GM23338 (cell line): ENCODE measurements around the gene NCF4.

Experiments used
- CREB1 ChIP-seq: fragments of 250-450 bp; sonication (Bioruptor Pico); IDR thresholded peaks from 2 replicates; pipeline ENCODE4 v1.5.0; 2020; ENCODE audit warnings: low read depth, mild to moderate bottlenecking, moderate library complexity
- EZH2 ChIP-seq: fragments of 200-600 bp; sonication (generic); IDR thresholded peaks from one replicate; pipeline ENCODE4 v1.8.0; 2017; ENCODE audit warnings: antibody characterized with exemption, mild to moderate bottlenecking, low read depth; ENCODE audit not compliant: unreplicated experiment
- EZH2phosphoT487 ChIP-seq: fragments of 200-600 bp; sonication (generic); IDR thresholded peaks from one replicate; pipeline ENCODE4 v1.8.1; 2018; ENCODE audit warnings: antibody characterized with exemption; ENCODE audit not compliant: unreplicated experiment
- JUNB ChIP-seq: IDR thresholded peaks from one replicate; pipeline ENCODE4 v1.6.1; 2016; ENCODE audit warnings: antibody characterized with exemption; ENCODE audit not compliant: unreplicated experiment
- POLR2AphosphoS5 ChIP-seq: IDR thresholded peaks from 2 replicates; pipeline ENCODE4 v1.6.1; 2016; ENCODE audit warnings: antibody characterized with exemption, low read depth
- REST ChIP-seq: IDR thresholded peaks from one replicate; pipeline ENCODE4 v1.6.1; 2018; ENCODE audit warnings: antibody characterized with exemption; ENCODE audit not compliant: unreplicated experiment
- STAT1 ChIP-seq: IDR thresholded peaks from one replicate; pipeline ENCODE4 v1.6.1; 2016; ENCODE audit warnings: antibody characterized with exemption; ENCODE audit not compliant: unreplicated experiment
- ZNF114 ChIP-seq: fragments of 250-450 bp; sonication (Bioruptor Pico); IDR thresholded peaks from 2 replicates; pipeline ENCODE4 v1.5.0; 2020; ENCODE audit warnings: mild to moderate bottlenecking, moderate library complexity
- ZNF331 ChIP-seq: fragments of 250-450 bp; sonication (Bioruptor Pico); IDR thresholded peaks from 2 replicates; pipeline ENCODE4 v1.5.0; 2020; ENCODE audit warnings: low read depth, mild to moderate bottlenecking, moderate library complexity
- ZNF462 ChIP-seq: fragments of 250-450 bp; sonication (Bioruptor Pico); IDR thresholded peaks from 2 replicates; pipeline ENCODE4 v1.5.0; 2020; ENCODE audit warnings: mild to moderate bottlenecking, moderate library complexity
- TF ChIP-seq, protein P1 (sequence below), 2 experiments: fragments of 200-600 bp in 1 of 2; sonication (generic) in 1 of 2; conservative IDR thresholded peaks; 2 replicates each; pipeline versions ENCODE4 v1.5.1 to v1.6.1; 2016 to 2017; ENCODE audit warnings: antibody characterized with exemption in 2 of 2, low read depth in 2 of 2, mild to moderate bottlenecking in 2 of 2, moderate library complexity in 1 of 2

- TF ChIP-seq ZNF331: no peak
- TF ChIP-seq, protein P1, sequence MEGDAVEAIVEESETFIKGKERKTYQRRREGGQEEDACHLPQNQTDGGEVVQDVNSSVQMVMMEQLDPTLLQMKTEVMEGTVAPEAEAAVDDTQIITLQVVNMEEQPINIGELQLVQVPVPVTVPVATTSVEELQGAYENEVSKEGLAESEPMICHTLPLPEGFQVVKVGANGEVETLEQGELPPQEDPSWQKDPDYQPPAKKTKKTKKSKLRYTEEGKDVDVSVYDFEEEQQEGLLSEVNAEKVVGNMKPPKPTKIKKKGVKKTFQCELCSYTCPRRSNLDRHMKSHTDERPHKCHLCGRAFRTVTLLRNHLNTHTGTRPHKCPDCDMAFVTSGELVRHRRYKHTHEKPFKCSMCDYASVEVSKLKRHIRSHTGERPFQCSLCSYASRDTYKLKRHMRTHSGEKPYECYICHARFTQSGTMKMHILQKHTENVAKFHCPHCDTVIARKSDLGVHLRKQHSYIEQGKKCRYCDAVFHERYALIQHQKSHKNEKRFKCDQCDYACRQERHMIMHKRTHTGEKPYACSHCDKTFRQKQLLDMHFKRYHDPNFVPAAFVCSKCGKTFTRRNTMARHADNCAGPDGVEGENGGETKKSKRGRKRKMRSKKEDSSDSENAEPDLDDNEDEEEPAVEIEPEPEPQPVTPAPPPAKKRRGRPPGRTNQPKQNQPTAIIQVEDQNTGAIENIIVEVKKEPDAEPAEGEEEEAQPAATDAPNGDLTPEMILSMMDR (conservative IDR thresholded peaks at IDR 0.05; ENCODE audit: low read depth in 2 of 2): no peak
- no peak for TF ChIP-seq POLR2AphosphoS5
- TF ChIP-seq EZH2: no peak
- TF ChIP-seq STAT1: no peak
- TF ChIP-seq JUNB: no peak
- TF ChIP-seq REST: no peak
- TF ChIP-seq ZNF114 (CRISPR knock-in tag): no peak
- no peak for TF ChIP-seq EZH2phosphoT487
- TF ChIP-seq CREB1: no peak
- no peak for TF ChIP-seq ZNF462 (CRISPR knock-in tag)
Observed at GRCh38 chr22:36914390-36914752, 53.6 kb downstream of the NCF4 start.
